NK-92 (cell line): ENCODE results near the gene ATXN10.

Source experiments
- DNase-seq: peaks from one replicate; lab custom pipeline; 2025; ENCODE audit not compliant: unreplicated experiment; lab: John Stamatoyannopoulos, UW

ATXN10 gene

GRCh38 chr22:45871721-45872120 is 200.1 kb downstream of the ATXN10 start:
- DNase-seq: no peak

GRCh38 chr22:45872659-45873263 is 201.1 kb downstream of the ATXN10 start:
- no peak for DNase-seq

GRCh38 chr22:45876136-45877035 is 204.8 kb downstream of the ATXN10 start:
- DNase-seq: no peak

GRCh38 chr22:45877036-45877380 is 205.4 kb downstream of the ATXN10 start:
- no peak for DNase-seq

- DNase-seq: no peak
Observed at GRCh38 chr22:45877651-45878050, 206.0 kb downstream of the ATXN10 start.

DNA sequence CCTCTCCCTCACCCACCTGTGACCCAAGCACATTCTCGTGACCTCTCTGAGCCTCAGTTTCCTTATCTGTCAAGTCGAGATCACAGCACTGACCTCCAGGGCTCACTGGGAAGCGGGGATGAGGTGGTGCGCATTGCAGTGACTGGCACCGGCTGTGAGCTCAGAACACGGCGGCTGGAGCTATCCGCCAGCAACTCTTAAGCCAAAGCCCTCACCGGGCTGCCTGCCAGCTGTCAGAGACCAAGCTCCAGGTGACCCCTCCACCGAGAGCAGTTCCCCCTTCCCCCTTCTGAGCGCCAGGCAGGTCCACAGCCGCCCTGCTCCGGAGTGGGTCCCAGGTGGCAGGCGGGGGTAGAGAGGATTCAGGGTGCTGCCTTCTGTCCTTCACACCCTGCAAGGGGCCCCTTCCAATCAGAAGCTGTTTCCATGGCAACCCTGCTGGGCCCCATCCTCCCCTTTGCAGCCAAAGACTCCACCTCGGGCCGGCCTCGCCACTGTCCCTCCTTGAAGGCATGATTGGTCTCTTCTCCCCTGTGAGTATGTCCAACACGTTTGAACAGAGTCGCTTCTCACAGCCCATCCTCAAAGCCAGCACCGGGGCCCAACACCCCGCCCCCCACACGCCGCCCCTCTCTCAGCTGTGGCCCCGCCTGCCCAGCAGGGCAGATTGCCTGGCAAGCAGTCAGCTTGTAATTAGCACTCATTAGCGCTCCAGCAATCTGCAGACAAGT is 206.6 kb downstream of the ATXN10 start:
- no peak for DNase-seq

DNA sequence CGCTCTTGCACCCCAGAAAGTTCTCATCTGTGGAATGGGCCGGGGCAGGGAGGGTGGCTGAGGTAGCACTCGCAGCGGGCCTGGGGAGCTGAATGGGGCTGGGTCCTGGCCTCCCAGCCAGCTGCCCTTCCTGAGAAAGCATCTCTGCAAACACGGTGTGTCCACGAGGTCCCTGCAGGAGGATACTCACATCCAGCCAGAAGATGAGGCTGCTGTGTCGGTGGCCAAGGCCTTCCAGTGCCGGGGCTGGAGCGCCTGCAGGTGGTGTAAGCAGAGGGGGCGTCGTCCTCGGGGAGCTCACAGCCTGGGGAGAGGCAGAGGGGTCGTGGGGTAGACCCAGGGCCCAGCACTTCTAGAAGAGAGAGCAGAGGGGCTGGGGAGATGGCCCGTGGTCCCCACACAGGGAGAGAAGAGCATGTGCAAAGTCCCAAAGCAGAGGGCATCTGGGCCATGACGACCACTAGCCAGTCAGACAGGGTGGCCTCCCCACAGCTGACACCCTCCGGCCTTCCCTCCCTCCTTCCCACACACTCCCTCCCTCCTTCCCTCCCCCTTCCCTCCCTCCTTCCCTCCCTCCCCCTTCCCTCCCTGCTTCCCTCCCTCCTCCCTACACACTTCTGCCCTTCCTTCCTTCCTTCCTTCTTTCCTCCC is 207.4 kb downstream of the ATXN10 start:
- no peak for DNase-seq

- DNase-seq: no peak
Observed at GRCh38 chr22:45879552-45879949, 207.9 kb downstream of the ATXN10 start.

- no peak for DNase-seq
Observed at GRCh38 chr22:45880091-45880715, 208.6 kb downstream of the ATXN10 start.

GRCh38 chr22:45880716-45881523 is 209.3 kb downstream of the ATXN10 start:
- DNase-seq: no peak

DNA sequence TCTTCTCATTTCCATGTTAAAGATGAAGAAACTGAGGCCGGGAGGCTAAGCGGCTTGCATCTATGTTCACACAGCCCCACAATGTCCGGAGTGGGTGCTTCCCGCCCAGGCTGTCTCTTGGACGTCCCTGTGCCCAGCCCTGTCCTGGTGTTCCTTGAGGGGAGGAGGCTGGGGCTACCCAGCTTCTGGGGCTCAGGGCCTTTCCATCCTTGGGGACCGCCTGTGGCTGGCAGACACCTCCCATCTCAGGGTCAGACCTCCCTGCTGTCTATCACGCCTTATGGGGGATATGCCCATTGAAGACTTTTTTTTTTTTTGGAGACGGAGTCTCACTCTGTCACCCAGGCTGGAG is 209.9 kb downstream of the ATXN10 start:
- DNase-seq: no peak

GRCh38 chr22:45882881-45883810 is 211.5 kb downstream of the ATXN10 start:
- no peak for DNase-seq

- no peak for DNase-seq
Observed at GRCh38 chr22:45883811-45884170, 212.2 kb downstream of the ATXN10 start.

DNA sequence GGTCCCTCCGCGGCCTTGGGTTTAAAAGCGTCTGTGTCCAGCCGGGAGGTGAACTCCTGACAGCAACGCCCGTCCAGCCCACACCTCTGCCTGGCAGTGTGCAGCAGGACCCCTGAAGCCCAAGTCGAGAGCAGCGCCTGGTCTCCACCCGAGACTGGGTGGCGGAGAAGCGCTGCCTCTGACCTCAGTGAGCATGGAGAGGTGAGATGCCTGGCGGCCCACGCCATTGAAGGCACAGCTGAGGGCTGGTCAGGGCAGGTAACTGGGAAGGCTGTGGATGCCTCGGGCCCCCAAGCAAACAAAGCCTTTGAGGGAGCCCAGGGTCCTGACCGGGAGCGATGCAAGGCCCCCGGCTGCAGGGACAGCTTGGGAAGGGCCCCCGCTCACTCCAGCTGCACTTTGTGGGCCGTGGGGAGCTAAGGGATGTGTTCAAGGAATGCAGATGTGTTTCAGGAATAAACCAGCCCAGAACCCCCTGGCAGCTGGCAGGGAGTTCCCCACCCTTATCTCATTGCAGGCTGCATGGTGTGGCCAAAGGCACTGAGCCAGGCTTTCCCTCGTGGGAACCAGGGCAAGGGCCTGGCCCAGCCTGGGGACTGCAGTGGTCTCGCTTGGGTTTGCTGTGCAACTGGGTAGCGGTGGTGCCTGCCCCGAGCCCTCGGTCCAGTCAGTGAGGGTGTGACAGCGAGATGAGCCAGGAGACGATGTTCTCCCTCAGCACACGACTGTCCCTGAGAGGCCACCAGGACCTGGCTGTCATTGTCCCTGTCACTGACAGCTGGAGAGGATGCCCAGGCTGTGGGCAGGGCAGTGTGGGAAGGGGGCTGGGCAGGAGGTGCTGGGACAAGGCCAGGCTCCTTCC is 212.8 kb downstream of the ATXN10 start:
- no peak for DNase-seq

GRCh38 chr22:45885171-45885840 is 213.7 kb downstream of the ATXN10 start:
- no peak for DNase-seq

DNA sequence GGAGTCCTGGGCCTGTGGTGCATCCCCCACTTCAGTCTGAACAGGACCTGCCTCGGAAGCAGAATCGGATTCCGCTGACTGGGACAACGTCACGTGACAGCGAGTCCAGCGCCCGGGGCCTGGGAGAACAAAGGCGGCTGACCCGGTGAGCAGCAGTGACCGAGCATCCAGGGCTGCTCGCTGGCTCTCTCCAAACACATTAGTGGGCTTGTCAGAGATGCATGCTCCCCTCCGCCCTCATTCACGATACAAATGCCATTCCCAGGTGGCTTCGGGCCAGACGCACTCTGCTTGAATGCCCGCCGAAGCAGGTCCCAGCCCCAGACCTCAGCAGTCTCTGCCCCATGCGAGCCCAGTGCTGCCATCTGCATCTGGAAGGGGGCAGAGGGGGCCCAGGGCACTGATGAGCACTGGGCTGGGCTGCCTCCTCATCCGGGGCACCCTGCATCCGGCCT is 214.3 kb downstream of the ATXN10 start:
- no peak for DNase-seq

DNA sequence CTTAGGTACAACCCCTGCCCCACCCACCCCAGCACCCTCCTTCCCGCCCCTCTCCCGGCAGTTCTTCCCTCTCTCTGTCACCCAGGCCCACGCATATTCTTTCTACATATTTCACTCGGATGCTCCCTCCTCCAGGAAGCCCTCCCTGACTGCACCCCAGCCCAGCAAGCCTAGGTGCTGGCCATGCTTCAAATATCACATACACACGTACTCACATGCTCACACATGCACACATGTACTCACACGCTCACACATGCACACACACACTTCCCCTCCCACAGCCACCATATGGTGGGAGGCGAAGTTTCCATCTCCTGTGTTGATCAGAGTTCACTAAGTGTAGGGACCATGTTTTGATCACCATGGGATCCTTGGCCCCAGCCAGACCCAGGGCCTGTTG is 214.9 kb downstream of the ATXN10 start:
- DNase-seq: no peak
